ENCODE data around the gene KLHL26.

- TF ChIP-seq RAD21 (IDR thresholded peaks at IDR 0.05), result no peak
- TF ChIP-seq EGR1 (IDR thresholded peaks at IDR 0.05; ENCODE audit: low read depth in 2 of 2), result no peak
- TF ChIP-seq JUND (IDR thresholded peaks at IDR 0.05), result no peak
- TF ChIP-seq CTCF (IDR thresholded peaks at IDR 0.05; ENCODE audit: low read depth, low read length, missing input control), result no peak
These were observed 49.3 kb upstream of the KLHL26 start for GRCh38 chr19:18587561-18587960.

Data from liver (tissue), 3 donors.